Activated CD8-positive, alpha-beta memory T cell treated with anti-CD3 and anti-CD28 coated beads, Interleukin-2, amount 50 U/mL, for 24 hours (primary cell): ENCODE data around the gene PRM1.
"Not testable (repeated sequence)": the region's sequence is repeated elsewhere in the genome, so short reads cannot be mapped to it uniquely, and the experiment has no call there.

Source experiments
- DNase-seq: peaks from one replicate; pipeline ENCODE4 v3.0.0-alpha.2; 2020; ENCODE audit errors: extremely low read depth

PRM1 gene

GRCh38 chr16:11314309-11314894 lies 33.3 kb upstream of the PRM1 start:
- DNase-seq: no peak

- DNase-seq: no peak
These were observed 32.6 kb upstream of the PRM1 start for GRCh38 chr16:11313493-11314308.

- DNase-seq: no peak
These were observed 31.8 kb upstream of the PRM1 start for GRCh38 chr16:11312718-11313492.

- DNase-seq: no peak
These were observed 29.9 kb upstream of the PRM1 start for GRCh38 chr16:11310997-11311561.

- no peak for DNase-seq
These were observed 29.5 kb upstream of the PRM1 start for GRCh38 chr16:11310634-11310977.

GRCh38 chr16:11309895-11310633 lies 28.9 kb upstream of the PRM1 start:
- DNase-seq: no peak

GRCh38 chr16:11308493-11309283 lies 27.6 kb upstream of the PRM1 start:
- no peak for DNase-seq

GRCh38 chr16:11307639-11308492 lies 26.7 kb upstream of the PRM1 start:
- DNase-seq: no peak

- DNase-seq: no peak
These were observed 26.0 kb upstream of the PRM1 start for GRCh38 chr16:11306997-11307638.

- no peak for DNase-seq
These were observed 25.3 kb upstream of the PRM1 start for GRCh38 chr16:11306381-11306780.

GRCh38 chr16:11303405-11304138 lies 22.4 kb upstream of the PRM1 start:
- DNase-seq: no peak

- DNase-seq: no peak
These were observed 21.8 kb upstream of the PRM1 start for GRCh38 chr16:11302977-11303376.

GRCh38 chr16:11301645-11302501 lies 20.7 kb upstream of the PRM1 start:
- no peak for DNase-seq

GRCh38 chr16:11300560-11300892 lies 19.4 kb upstream of the PRM1 start:
- DNase-seq: no peak

GRCh38 chr16:11299865-11300559 lies 18.9 kb upstream of the PRM1 start:
- DNase-seq: no peak

- DNase-seq: not testable (repeated sequence)
These were observed 17.9 kb upstream of the PRM1 start for GRCh38 chr16:11298950-11299547.
